HEK293T (cell line): ENCODE measurements around the gene ZNF148.

Source experiments
- CTCF ChIA-PET: fragments of 350-600 bp; formaldehyde crosslinking; extraction: SDS; loops from one replicate; lab custom pipeline; 2021; ENCODE audit warnings: antibody characterized with exemption, inconsistent platforms; lab: Yijun Ruan, JAX
- POLR2A ChIA-PET: fragments of 350-600 bp; formaldehyde crosslinking; extraction: SDS; loops from one replicate; lab custom pipeline; 2020; ENCODE audit warnings: antibody characterized with exemption, inconsistent platforms; lab: Yijun Ruan, JAX
- DNase-seq: peaks from one replicate; pipeline ENCODE4 v3.0.0; 2012; ENCODE audit warnings: mixed read lengths; ENCODE audit errors: extremely low spot score
- ARNT ChIP-seq: fragments of 450-650 bp; IDR thresholded peaks from 2 replicates; pipeline ENCODE4 v1.6.1; 2017; ENCODE audit warnings: mild to moderate bottlenecking
- BHLHE40 ChIP-seq: fragments of 450-650 bp; IDR thresholded peaks from 2 replicates; pipeline ENCODE4 v1.6.1; 2016; ENCODE audit warnings: mild to moderate bottlenecking, moderate library complexity, borderline replicate concordance
- CTBP1 ChIP-seq: fragments of 450-650 bp; IDR thresholded peaks from 2 replicates; pipeline ENCODE4 v1.6.1; 2016; ENCODE audit warnings: borderline replicate concordance
- ELF4 ChIP-seq: fragments of 450-650 bp; IDR thresholded peaks from 2 replicates; pipeline ENCODE4 v1.6.1; 2017; ENCODE audit warnings: antibody characterized with exemption
- FOXA1 ChIP-seq: fragments of 450-650 bp; IDR thresholded peaks from 2 replicates; pipeline ENCODE4 v1.6.1; 2016; ENCODE audit warnings: mild to moderate bottlenecking
- FOXK2 ChIP-seq: fragments of 450-650 bp; IDR thresholded peaks from 2 replicates; pipeline ENCODE4 v1.6.1; 2016; ENCODE audit warnings: mild to moderate bottlenecking
- FOXM1 ChIP-seq: fragments of 450-650 bp; IDR thresholded peaks from 2 replicates; pipeline ENCODE4 v1.6.1; 2017; ENCODE audit warnings: mild to moderate bottlenecking, borderline replicate concordance
- HDGF ChIP-seq: fragments of 450-650 bp; IDR thresholded peaks from 2 replicates; pipeline ENCODE4 v1.6.1; 2017; ENCODE audit warnings: antibody characterized with exemption, borderline replicate concordance
- L3MBTL2 ChIP-seq: fragments of 450-650 bp; conservative IDR thresholded peaks from 2 replicates; pipeline ENCODE4 v1.6.1; 2016; ENCODE audit warnings: mild to moderate bottlenecking
- LEF1 ChIP-seq: fragments of 450-650 bp; IDR thresholded peaks from 2 replicates; pipeline ENCODE4 v1.6.1; 2017; ENCODE audit warnings: mild to moderate bottlenecking, borderline replicate concordance
- NFRKB ChIP-seq: fragments of 450-650 bp; IDR thresholded peaks from 2 replicates; pipeline ENCODE4 v1.6.1; 2016; ENCODE audit warnings: mild to moderate bottlenecking, moderate library complexity
- PKNOX1 ChIP-seq: fragments of 450-650 bp; IDR thresholded peaks from 2 replicates; pipeline ENCODE4 v1.6.1; 2016
- SP1 ChIP-seq: fragments of 450-650 bp; IDR thresholded peaks from 2 replicates; pipeline ENCODE4 v1.6.1; 2017
- SUZ12 ChIP-seq: fragments of 450-650 bp; IDR thresholded peaks from 2 replicates; pipeline ENCODE4 v1.6.1; 2016; ENCODE audit warnings: mild to moderate bottlenecking
- TARDBP ChIP-seq: fragments of 450-650 bp; IDR thresholded peaks from 2 replicates; pipeline ENCODE4 v1.6.1; 2016
- ZNF384 ChIP-seq: fragments of 450-650 bp; IDR thresholded peaks from 2 replicates; pipeline ENCODE4 v1.6.1; 2016

Gene ZNF148

GRCh38 chr3:125194061-125194848 is 180.9 kb downstream of the ZNF148 start:
- DNase-seq, result no peak
- CTCF ChIA-PET, result no interaction called here
- POLR2A ChIA-PET, result no interaction called here
- TF ChIP-seq FOXK2, result no peak
- no peak for TF ChIP-seq CTBP1
- TF ChIP-seq ZNF384, result no peak
- TF ChIP-seq BHLHE40, result no peak
- no peak for TF ChIP-seq TARDBP
- no peak for TF ChIP-seq SP1
- no peak for TF ChIP-seq FOXA1

- no peak for DNase-seq
- ChIA-PET CTCF (interaction anchor here (0.6 kb wide), 1 partner anchor 13 kb away, joined by 3 read pairs; no protein-coding TSS in a partner anchor), POLR2A (no interaction called here)
Measured at GRCh38 chr3:125192190-125193035, 182.7 kb downstream of the ZNF148 start.

GRCh38 chr3:125191730-125192129 is 183.4 kb downstream of the ZNF148 start:
- POLR2A ChIA-PET, result interaction anchor here (0.6 kb wide), 1 partner anchor 84 kb away, joined by 5 read pairs; no protein-coding TSS in a partner anchor
- CTCF ChIA-PET, result interaction anchor here (0.6 kb wide), 1 partner anchor 13 kb away, joined by 3 read pairs; no protein-coding TSS in a partner anchor
- DNase-seq, result no peak
- TF ChIP-seq PKNOX1, result no peak
- TF ChIP-seq SP1, result no peak
- no peak for TF ChIP-seq ZNF384

More at GRCh38 chr3:125192190-125193035, 182.7 kb downstream of the ZNF148 start:
- TF ChIP-seq ARNT, result no peak
- no peak for TF ChIP-seq FOXK2
- no peak for TF ChIP-seq TARDBP
- TF ChIP-seq PKNOX1, result no peak
- no peak for TF ChIP-seq LEF1
- TF ChIP-seq ELF4, result no peak
- no peak for TF ChIP-seq FOXA1
- no peak for TF ChIP-seq CTBP1
- no peak for TF ChIP-seq ZNF384
- no peak for TF ChIP-seq SUZ12
- no peak for TF ChIP-seq L3MBTL2
- no peak for TF ChIP-seq FOXM1
- TF ChIP-seq NFRKB, result no peak
- no peak for TF ChIP-seq HDGF
- no peak for TF ChIP-seq BHLHE40
- TF ChIP-seq SP1, result no peak

- CTCF ChIA-PET, result no interaction called here
- no peak for DNase-seq
- TF ChIP-seq SUZ12, result no peak
- no peak for TF ChIP-seq FOXK2
- no peak for TF ChIP-seq SP1
- no peak for TF ChIP-seq ELF4
- TF ChIP-seq LEF1, result no peak
- no peak for TF ChIP-seq ZNF384
- no peak for TF ChIP-seq L3MBTL2
- TF ChIP-seq CTBP1, result no peak
- TF ChIP-seq PKNOX1, result no peak
- TF ChIP-seq TARDBP, result no peak
- no peak for TF ChIP-seq BHLHE40
- no peak for TF ChIP-seq HDGF
- POLR2A ChIA-PET, result interaction anchor here (0.6 kb wide), 1 partner anchor 83 kb away, joined by 5 read pairs; no protein-coding TSS in a partner anchor
Measured at GRCh38 chr3:125191256-125191655, 183.9 kb downstream of the ZNF148 start.

- CTCF ChIA-PET, result no interaction called here
- DNase-seq, result no peak
- POLR2A ChIA-PET, result no interaction called here
- TF ChIP-seq TARDBP (no peak), LEF1 (no peak), ELF4 (no peak), CTBP1 (no peak), FOXM1 (no peak), FOXA1 (no peak), SUZ12 (no peak), PKNOX1 (no peak), SP1 (no peak), BHLHE40 (no peak)
Measured at GRCh38 chr3:125190786-125191185, 184.3 kb downstream of the ZNF148 start.
